Sigmoid colon (tissue), 4 donors: Measurements from ENCODE around the gene XPNPEP2.

Experiments
- CTCF ChIP-seq, 4 experiments: fragments of 450-650 bp in 3 of 4; fragments of 200-600 bp in 1 of 4; IDR thresholded peaks; one replicate each; pipeline ENCODE4 v1.5.1; 2016 to 2019; ENCODE audit warnings: antibody characterized with exemption in 4 of 4, mild to moderate bottlenecking in 3 of 4, moderate library complexity in 2 of 4
- POLR2A ChIP-seq, 2 donors: fragments of 450-650 bp; IDR thresholded peaks; one replicate each; pipeline ENCODE4 v1.6.1; 2016; ENCODE audit warnings: antibody characterized with exemption in 2 of 2, mild to moderate bottlenecking in 2 of 2, moderate library complexity in 2 of 2
- POLR2AphosphoS5 ChIP-seq, 4 donors: sonication (generic); formaldehyde crosslinking; IDR thresholded peaks; one replicate each; pipeline ENCODE4 v1.6.1; 2017; ENCODE audit warnings: antibody characterized with exemption in 4 of 4

GRCh38 chrX:129721870-129722269, 16.9 kb upstream of the XPNPEP2 start:
- TF ChIP-seq CTCF (IDR thresholded peaks at IDR 0.05) (no peak), POLR2AphosphoS5 (IDR thresholded peaks at IDR 0.05) (no peak), POLR2A (IDR thresholded peaks at IDR 0.05) (no peak)
